Fibroblast of lung (primary cell): ENCODE measurements around the gene MAP4K4. TPM values are rescaled to one million over a fixed set of nuclear protein-coding genes. Genes with fewer than 3 reads are reported as not detected.

Source experiments
- DNase-seq, 2 donors: peaks; one replicate each; pipeline versions ENCODE4 v3.0.0 to v3.0.0-alpha.2; 2010; ENCODE audit warnings: low read depth in 2 of 2
- H2AFZ ChIP-seq: 2 replicates; pipeline ENCODE4 v1.5.1; 2012; ENCODE audit warnings: low read length, control low read depth, inconsistent platforms
- H3K27ac ChIP-seq: 2 replicates; pipeline ENCODE4 v1.5.1; 2011; ENCODE audit warnings: low read length, control low read depth; ENCODE audit not compliant: insufficient read depth
- H3K27me3 ChIP-seq: 2 replicates; pipeline ENCODE4 v1.5.1; 2011; ENCODE audit warnings: mild to moderate bottlenecking, low read length; ENCODE audit not compliant: control insufficient read depth, insufficient read depth
- H3K36me3 ChIP-seq: 2 replicates; pipeline ENCODE4 v1.5.1; 2011; ENCODE audit warnings: low read length; ENCODE audit not compliant: control insufficient read depth, insufficient read depth
- H3K4me1 ChIP-seq: 2 replicates; pipeline ENCODE4 v1.5.1; 2011; ENCODE audit warnings: low read length; ENCODE audit not compliant: control insufficient read depth, insufficient read depth; ENCODE audit errors: extremely low read depth
- H3K4me2 ChIP-seq: 2 replicates; pipeline ENCODE4 v1.5.1; 2011; ENCODE audit warnings: low read length, control low read depth; ENCODE audit not compliant: insufficient read depth; ENCODE audit errors: extremely low read depth
- H3K4me3 ChIP-seq, 4 experiments: fragments of 200-600 bp in 1 of 4; sonication (generic) in 1 of 4; replicated peaks in 1 of 4; 2 replicates each; pipeline ENCODE4 v1.5.1; 2011 to 2016; ENCODE audit warnings: low read length in 4 of 4, low read depth in 3 of 4, mild to moderate bottlenecking in 3 of 4, control low read depth in 2 of 4, inconsistent platforms in 1 of 4, mixed read lengths in 1 of 4; ENCODE audit not compliant: insufficient read depth in 1 of 4; ENCODE audit errors: control extremely low read depth in 1 of 4
- H3K79me2 ChIP-seq: 2 replicates; pipeline ENCODE4 v1.5.1; 2012; ENCODE audit warnings: mild to moderate bottlenecking, low read length, inconsistent platforms; ENCODE audit not compliant: control insufficient read depth, insufficient read depth
- H3K9ac ChIP-seq: 2 replicates; pipeline ENCODE4 v1.5.1; 2011; ENCODE audit warnings: mild to moderate bottlenecking, low read length, control low read depth; ENCODE audit not compliant: insufficient read depth
- H3K9me3 ChIP-seq: 2 replicates; pipeline ENCODE4 v1.5.1; 2012; ENCODE audit warnings: low read depth, low read length; ENCODE audit not compliant: control insufficient read depth, insufficient read depth
- H4K20me1 ChIP-seq: 2 replicates; pipeline ENCODE4 v1.5.1; 2011; ENCODE audit warnings: low read length; ENCODE audit not compliant: control insufficient read depth, insufficient read depth; ENCODE audit errors: extremely low read depth
- CTCF ChIP-seq, 2 donors: IDR thresholded peaks in 1 of 2; conservative IDR thresholded peaks in 1 of 2; 1 replicate in 1 of 2; 2 replicates in 1 of 2; pipeline ENCODE4 v1.5.1; 2011 to 2012; ENCODE audit warnings: low read length in 2 of 2, control low read depth in 1 of 2, inconsistent platforms in 1 of 2, low read depth in 1 of 2, mild to moderate bottlenecking in 1 of 2
- EZH2 ChIP-seq: IDR thresholded peaks from 2 replicates; pipeline ENCODE4 v1.5.1; 2012; ENCODE audit warnings: low read length, control low read depth, mild to moderate bottlenecking; ENCODE audit errors: missing control alignments
- polyA plus RNA-seq, 2 donors: library from polyadenylated mRNA; depleted of rRNA in 1 of 2; stranded (reverse) in 1 of 2; unstranded in 1 of 2; fragments of >200 nt; gene quantifications; 2 replicates each; pipeline ENCODE4 v1.2.1, GENCODE V29; 2011 to 2012; ENCODE audit warnings: missing spikeins in 1 of 2
- total RNA-seq: library from RNA; depleted of rRNA; stranded (reverse); fragments of >200 nt; gene quantifications from 2 replicates; pipeline ENCODE4 v1.2.1, GENCODE V29; 2014

The MAP4K4 gene
- total and polyA plus RNA-seq, 2 donors (not counting 1 experiment from before 2014, with no cell fraction given) = 113 to 164 TPM

GRCh38 chr2:101858246-101858645, 160.7 kb downstream of the MAP4K4 start:
- H4K20me1 ChIP-seq = no peaks in the 10 kb centered on the region
- H3K9ac ChIP-seq = no peak overlapping the region

GRCh38 chr2:101858910-101859309, 161.4 kb downstream of the MAP4K4 start:
- Histone ChIP-seq H3K27me3 (no peaks in the 10 kb centered on the region), H3K4me1 (no peaks in the 10 kb centered on the region)

More at GRCh38 chr2:101858246-101858645, 160.7 kb downstream of the MAP4K4 start:
- no peaks in the 10 kb centered on the region for H3K9me3 ChIP-seq
- DNase-seq = no peak
- no peak for TF ChIP-seq CTCF (conservative IDR thresholded peaks at IDR 0.05 in 1 of 2, IDR thresholded peaks at IDR 0.05 in 1 of 2; ENCODE audit: low read depth in 1 of 2, low read length in 2 of 2)
- no peak for TF ChIP-seq EZH2
- H3K4me2 ChIP-seq = no peak overlapping the region
- H3K27me3 ChIP-seq = no peaks in the 10 kb centered on the region
- H3K4me3 ChIP-seq = no peak overlapping the region
- peaks cover 8% of the 10 kb centered on the region for H3K36me3 ChIP-seq
- H3K4me1 ChIP-seq = no peaks in the 10 kb centered on the region
- peaks cover 19% of the 10 kb centered on the region for H3K79me2 ChIP-seq
- H2AFZ ChIP-seq = no peak overlapping the region
- no peak overlapping the region for H3K27ac ChIP-seq

GRCh38 chr2:101859604-101860003, 162.1 kb downstream of the MAP4K4 start:
- Histone ChIP-seq H3K4me3 (no peak overlapping the region), H3K27ac (no peak overlapping the region), H4K20me1 (no peaks in the 10 kb centered on the region), H3K79me2 (peaks cover 19% of the 10 kb centered on the region), H3K27me3 (no peaks in the 10 kb centered on the region), H3K9me3 (no peaks in the 10 kb centered on the region), H2AFZ (no peak overlapping the region), H3K36me3 (peaks cover 8% of the 10 kb centered on the region), H3K9ac (no peak overlapping the region), H3K4me1 (no peaks in the 10 kb centered on the region), H3K4me2 (no peak overlapping the region)
- no peak for TF ChIP-seq CTCF (conservative IDR thresholded peaks at IDR 0.05 in 1 of 2, IDR thresholded peaks at IDR 0.05 in 1 of 2; ENCODE audit: low read depth in 1 of 2, low read length in 2 of 2)
- no peak for TF ChIP-seq EZH2
- no peak for DNase-seq

More at GRCh38 chr2:101858910-101859309, 161.4 kb downstream of the MAP4K4 start:
- Histone ChIP-seq H3K36me3 (peaks cover 8% of the 10 kb centered on the region), H3K27ac (no peak overlapping the region), H3K9ac (no peak overlapping the region), H4K20me1 (no peaks in the 10 kb centered on the region), H3K4me2 (no peak overlapping the region), H3K9me3 (no peaks in the 10 kb centered on the region), H2AFZ (no peak overlapping the region), H3K4me3 (no peak overlapping the region), H3K79me2 (peaks cover 19% of the 10 kb centered on the region)
- DNase-seq = no peak
- TF ChIP-seq EZH2 (no peak), CTCF (conservative IDR thresholded peaks at IDR 0.05 in 1 of 2, IDR thresholded peaks at IDR 0.05 in 1 of 2; ENCODE audit: low read depth in 1 of 2, low read length in 2 of 2) (no peak)
